ENCODE measurements around the gene FOXE3. TPM values are rescaled to one million over a fixed set of nuclear protein-coding genes. Genes with fewer than 3 reads are reported as not detected.

The FOXE3 gene
- total and polyA plus RNA-seq, 2 of the 8 experiments (the other 6 are each of a cell fraction or from before 2014, with no cell fraction given) = 0.18 TPM; not detected in 1

DNA sequence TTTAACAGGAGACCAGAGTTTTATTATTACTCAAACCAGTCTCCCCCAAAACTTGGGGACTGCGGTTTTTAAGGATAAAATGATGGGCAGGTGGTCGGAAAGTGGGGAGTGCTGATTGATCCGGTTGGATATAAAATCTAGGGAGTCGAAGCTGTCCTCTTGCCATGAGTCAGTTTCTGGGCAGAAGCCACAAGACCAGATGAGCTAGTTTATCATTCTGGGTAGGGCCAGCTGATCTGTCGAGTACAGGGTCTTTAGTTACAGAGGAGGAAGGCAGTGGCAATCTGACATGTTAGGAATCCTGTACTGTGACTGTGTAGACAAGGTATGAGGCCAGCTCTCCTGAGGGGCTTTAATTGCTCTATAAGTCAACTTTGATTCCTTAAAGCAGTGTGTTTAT, 22.9 kb upstream of the FOXE3 start:
- Histone ChIP-seq H2BK12ac (ENCODE audit: low read depth, low read length) (no peak overlapping the region), H3K18ac (ENCODE audit: extremely low read depth, low read length) (no peak overlapping the region), H3K4me2 (ENCODE audit: insufficient read depth in 1 of 2, low read depth in 2 of 2, low read length in 2 of 2) (no peak overlapping the region), H3K14ac (ENCODE audit: insufficient read length) (no peak overlapping the region), H4K8ac (ENCODE audit: extremely low read depth, insufficient read depth, low read length) (no peak overlapping the region), H3K9ac (replicated peaks in 1 of 4; ENCODE audit: extremely low read depth in 1 of 4, low read depth in 3 of 4, low read length in 3 of 4) (no peak overlapping the region), H2BK15ac (ENCODE audit: low read length) (no peak overlapping the region), H3K9me3 (ENCODE audit: insufficient read depth in 2 of 2, low read depth in 1 of 2, low read length in 1 of 2) (no peaks in the 10 kb centered on the region), H3K27ac (ENCODE audit: low read depth, low read length) (no peak overlapping the region), H4K5ac (ENCODE audit: insufficient read length, low read depth, low read length) (no peak overlapping the region), H4K91ac (replicated peaks; ENCODE audit: insufficient read length, low read length) (no peak overlapping the region), H3K36me3 (ENCODE audit: control insufficient read depth in 2 of 4, insufficient read depth in 4 of 4, low read length in 3 of 4) (no peaks in the 10 kb centered on the region), H3K79me1 (ENCODE audit: low read depth, low read length) (no peaks in the 10 kb centered on the region), H2AFZ (ENCODE audit: low read length) (no peak overlapping the region), H3K23ac (ENCODE audit: insufficient read length) (no peak overlapping the region), H3K27me3 (replicated peaks in 1 of 4; ENCODE audit: control insufficient read depth in 3 of 4, extremely low read depth in 1 of 4, insufficient read depth in 3 of 4, low read length in 3 of 4) (peaks cover 0 to 2% (median 0%) of the 10 kb centered on the region in 4 experiments; a peak in 2 of 7 replicates), H4K20me1 (replicated peaks in 1 of 2; ENCODE audit: control insufficient read depth in 1 of 2, insufficient read depth in 2 of 2, low read length in 2 of 2) (peaks cover 0 to 3% of the 10 kb centered on the region in 2 experiments), H3K56ac (replicated peaks; ENCODE audit: insufficient read length, low read depth, low read length) (no peak overlapping the region), H3K4ac (replicated peaks; ENCODE audit: insufficient read length, low read depth, low read length) (no peak overlapping the region), H3K23me2 (ENCODE audit: low read depth, low read length) (no peaks in the 10 kb centered on the region), H2BK20ac (ENCODE audit: low read length) (no peak overlapping the region), H3K4me3 (ENCODE audit: extremely low read depth in 1 of 4, insufficient read depth in 2 of 4, low read depth in 3 of 4, low read length in 4 of 4) (no peak overlapping the region), H3K79me2 (ENCODE audit: control insufficient read depth in 1 of 2, insufficient read depth in 2 of 2, low read length in 2 of 2) (no peaks in the 10 kb centered on the region), H3K4me1 (replicated peaks in 1 of 4; ENCODE audit: control insufficient read depth in 3 of 4, insufficient read depth in 4 of 4, low read length in 3 of 4) (no peaks in the 10 kb centered on the region), H2BK120ac (replicated peaks; ENCODE audit: low read depth, low read length) (no peak overlapping the region), H2BK5ac (ENCODE audit: low read depth, low read length) (no peak overlapping the region), H2AK5ac (ENCODE audit: low read depth, low read length) (no peak overlapping the region)
- CTCF ChIA-PET (ENCODE audit: partially characterized antibody) = interaction anchor here (0.6 to 1.8 kb wide), 4 partner anchors 10 to 1985 kb away, joined by 3 to 8 read pairs (median 3); no protein-coding TSS in a partner anchor
- POLR2A ChIA-PET (ENCODE audit: partially characterized antibody) = no interaction called here
- TF ChIP-seq, protein P1, sequence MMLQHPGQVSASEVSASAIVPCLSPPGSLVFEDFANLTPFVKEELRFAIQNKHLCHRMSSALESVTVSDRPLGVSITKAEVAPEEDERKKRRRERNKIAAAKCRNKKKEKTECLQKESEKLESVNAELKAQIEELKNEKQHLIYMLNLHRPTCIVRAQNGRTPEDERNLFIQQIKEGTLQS (IDR thresholded peaks at IDR 0.05; ENCODE audit: insufficient read depth, low read depth, low read length) = no peak
- DNase-seq (ENCODE audit: low read depth in 1 of 2, low spot score in 2 of 2) (no peak), FAIRE-seq (no peak)
- 92% methylated on average over 5 of the region's 5 CpGs; no CpG with 5 or more reads in 1 of the 2 experiments for WGBS, 2 experiments (ENCODE audit: extremely low coverage in 1 of 2, insufficient coverage in 1 of 2, insufficient read length in 1 of 2, insufficient replicate concordance in 2 of 2, low coverage in 1 of 2, low lambda C conversion rate in 2 of 2, missing lambda C conversion rate in 1 of 2)

All from H1 (cell line).